Endothelial cell of umbilical vein (primary cell): ENCODE data around the gene MRPL21. TPM values are rescaled to one million over a fixed set of nuclear protein-coding genes. Genes with fewer than 3 reads are reported as not detected.

Experiments
- BruUV-seq: library from RNA; stranded (reverse); fragments of 400-500 nt; replicated peaks from 2 replicates; lab custom pipeline; 2021; lab: Mats Ljungman, UMichigan
- CTCF ChIA-PET: fragments of 300-600, 350-600 bp; sonication (Branson Sonifier 250); formaldehyde crosslinking; loops from one replicate; lab custom pipeline; 2021; ENCODE audit warnings: antibody characterized with exemption, inconsistent platforms; lab: Charles Lee
- POLR2A ChIA-PET: fragments of 300-600, 350-600 bp; sonication (Branson Sonifier 250); formaldehyde crosslinking; loops from one replicate; lab custom pipeline; 2021; ENCODE audit warnings: antibody characterized with exemption, inconsistent platforms; lab: Charles Lee
- DNase-seq: peaks from one replicate; pipeline ENCODE4 v3.0.0-alpha.2; 2011; ENCODE audit warnings: low read depth, low spot score
- FAIRE-seq: peaks from 2 replicates; lab custom pipeline; 2011; peaks lifted over from hg19 to GRCh38; lab: Jason Lieb, UNC
- H2AFZ ChIP-seq: 2 replicates; pipeline ENCODE4 v1.6.0; 2012; ENCODE audit warnings: low read depth, low read length, control low read depth, inconsistent platforms
- H3K27ac ChIP-seq: 2 replicates; pipeline ENCODE4 v1.5.1; 2011; ENCODE audit warnings: low read depth, mild to moderate bottlenecking, control low read depth, low read length, moderate library complexity; ENCODE audit not compliant: insufficient read depth
- H3K27me3 ChIP-seq, 2 experiments: 2 replicates each; pipeline versions ENCODE4 v1.6.0 to v1.6.1; 2011; ENCODE audit warnings: low read length in 2 of 2, mixed read lengths in 1 of 2; ENCODE audit not compliant: control insufficient read depth in 2 of 2, insufficient read depth in 2 of 2
- H3K36me3 ChIP-seq, 2 experiments: 2 replicates in 1 of 2; 3 replicates in 1 of 2; pipeline ENCODE4 v1.5.1; 2011; ENCODE audit warnings: low read length in 2 of 2, mild to moderate bottlenecking in 1 of 2, moderate library complexity in 1 of 2; ENCODE audit not compliant: control insufficient read depth in 2 of 2, insufficient read depth in 2 of 2; ENCODE audit errors: extremely low read depth in 1 of 2
- H3K4me1 ChIP-seq: 3 replicates; pipeline ENCODE4 v1.5.1; 2011; ENCODE audit warnings: mild to moderate bottlenecking, low read length; ENCODE audit not compliant: control insufficient read depth, insufficient read depth; ENCODE audit errors: extremely low read depth
- H3K4me2 ChIP-seq: 2 replicates; pipeline ENCODE4 v1.6.1; 2011; ENCODE audit warnings: low read length, control low read depth, mixed read lengths; ENCODE audit not compliant: insufficient read depth
- H3K4me3 ChIP-seq, 3 experiments: fragments of 200-600 bp in 1 of 3; sonication (generic), shearing (Covaris generic) in 1 of 3; replicated peaks in 1 of 3; 2 replicates each; pipeline ENCODE4 v1.5.1; 2011 to 2016; ENCODE audit warnings: control low read depth in 3 of 3, low read length in 3 of 3, mild to moderate bottlenecking in 2 of 3, inconsistent platforms in 1 of 3, low read depth in 1 of 3, moderate library complexity in 1 of 3; ENCODE audit not compliant: insufficient read depth in 1 of 3
- H3K79me2 ChIP-seq: 2 replicates; pipeline ENCODE4 v1.6.0; 2012; ENCODE audit warnings: low read length, inconsistent platforms; ENCODE audit not compliant: control insufficient read depth, insufficient read depth
- H3K9ac ChIP-seq: replicated peaks from 2 replicates; pipeline ENCODE3; 2011; ENCODE audit warnings: low read length, control low read depth; ENCODE audit not compliant: insufficient read depth; ENCODE audit errors: extremely low read depth
- H3K9me1 ChIP-seq: replicated peaks from 3 replicates; pipeline ENCODE4 v1.6.0; 2011; ENCODE audit warnings: mild to moderate bottlenecking, low read length; ENCODE audit not compliant: control insufficient read depth, insufficient read depth; ENCODE audit errors: extremely low read depth
- H3K9me3 ChIP-seq: replicated peaks from 2 replicates; pipeline ENCODE4 v1.5.1; 2012; ENCODE audit warnings: low read length, inconsistent platforms; ENCODE audit not compliant: control insufficient read depth, insufficient read depth
- H4K20me1 ChIP-seq: replicated peaks from 2 replicates; pipeline ENCODE3; 2011; ENCODE audit warnings: mild to moderate bottlenecking, low read length; ENCODE audit not compliant: control insufficient read depth, insufficient read depth; ENCODE audit errors: extremely low read depth
- CTCF ChIP-seq, 2 donors: IDR thresholded peaks; 1 replicate in 1 of 2; 2 replicates in 1 of 2; pipeline ENCODE4 v1.5.1; 2011; ENCODE audit warnings: low read length in 2 of 2, mild to moderate bottlenecking in 2 of 2, moderate library complexity in 2 of 2, control low read depth in 1 of 2, inconsistent platforms in 1 of 2, low read depth in 1 of 2; ENCODE audit not compliant: insufficient read depth in 1 of 2; ENCODE audit errors: extremely low read depth in 1 of 2
- EZH2 ChIP-seq: IDR thresholded peaks from 2 replicates; pipeline ENCODE4 v1.6.1; 2012; ENCODE audit warnings: borderline replicate concordance, low read depth, mild to moderate bottlenecking, moderate library complexity, low read length, inconsistent platforms; ENCODE audit not compliant: severe bottlenecking
- FOS ChIP-seq: IDR thresholded peaks from 2 replicates; pipeline ENCODE4 v1.6.1; 2011; ENCODE audit warnings: mild to moderate bottlenecking, low read length, moderate library complexity, borderline replicate concordance; ENCODE audit not compliant: insufficient read depth
- GATA2 ChIP-seq: IDR thresholded peaks from 2 replicates; pipeline ENCODE4 v1.7.0; 2011; ENCODE audit warnings: low read depth, mild to moderate bottlenecking, moderate library complexity, mixed read lengths, low read length; ENCODE audit not compliant: insufficient read length, insufficient read depth
- JUN ChIP-seq: IDR thresholded peaks from 2 replicates; pipeline ENCODE4 v1.6.1; 2011; ENCODE audit warnings: borderline replicate concordance, low read depth; ENCODE audit not compliant: insufficient read length, insufficient read depth
- MAX ChIP-seq: IDR thresholded peaks from 2 replicates; pipeline ENCODE4 v1.6.1; 2011; ENCODE audit not compliant: insufficient read depth, insufficient read length
- MYC ChIP-seq: IDR thresholded peaks from one replicate; pipeline ENCODE4 v1.6.1; 2011; ENCODE audit warnings: mild to moderate bottlenecking, low read depth, low read length
- POLR2A ChIP-seq: IDR thresholded peaks from 2 replicates; pipeline ENCODE4 v1.6.1; 2012; ENCODE audit warnings: low read depth, mild to moderate bottlenecking, control low read depth, low read length
- POLR2AphosphoS5 ChIP-seq: IDR thresholded peaks from 2 replicates; pipeline ENCODE4 v1.6.1; 2012; ENCODE audit warnings: low read depth, mild to moderate bottlenecking, control low read depth, low read length, moderate library complexity; ENCODE audit not compliant: insufficient read depth
- dilution Hi-C: fragments of 300-500 bp; cut with MboI; formaldehyde crosslinking; loops from one replicate; pipeline ENCODE4 v1.15.0; 2019; ENCODE audit warnings: low sequenced_read_pairs; ENCODE audit not compliant: extremely low pct_ligation_motif_present
- intact Hi-C: fragments of 100-400 bp; cut with micrococcal nuclease; formaldehyde crosslinking; loops from one replicate; pipeline ENCODE4 v1.10.0; 2022
- polyA plus RNA-seq, 4 experiments: library from polyadenylated mRNA; depleted of rRNA in 3 of 4; stranded (reverse) in 3 of 4; unstranded in 1 of 4; fragments of >200 nt; gene quantifications; 2 replicates each; pipeline versions ENCODE4 v1.2.1 to v1.2.3, GENCODE V29; 2011 to 2012; ENCODE audit warnings: missing spikeins in 1 of 4
- total RNA-seq: library from RNA; stranded (reverse); gene quantifications from 2 replicates; pipeline ENCODE4 v1.2.3, GENCODE V29; 2021

The MRPL21 gene
- total and polyA plus RNA-seq, 2 donors (not counting 3 experiments of a cell fraction or from before 2014, with no cell fraction given) = 52.2 to 65.5 TPM

GRCh38 chr11:68932933-68933577 lies 29.4 kb upstream of the MRPL21 start:
- no peak for TF ChIP-seq CTCF (IDR thresholded peaks at IDR 0.05; ENCODE audit: extremely low read depth in 1 of 2, insufficient read depth in 1 of 2, low read depth in 1 of 2, low read length in 2 of 2)
- no peak for TF ChIP-seq MAX
- TF ChIP-seq MYC = no peak
- TF ChIP-seq POLR2AphosphoS5 = no peak
- DNase-seq = no peak
- Histone ChIP-seq H3K4me3 (no peak overlapping the region), H3K79me2 (no peaks in the 10 kb centered on the region), H3K4me1 (no peaks in the 10 kb centered on the region), H3K27me3 (no peaks in the 10 kb centered on the region), H2AFZ (no peak overlapping the region), H3K9me3 (no peaks in the 10 kb centered on the region), H4K20me1 (no peaks in the 10 kb centered on the region), H3K9me1 (no peaks in the 10 kb centered on the region), H3K27ac (no peak overlapping the region), H3K36me3 (peaks cover 0 to 53% of the 10 kb centered on the region in 2 experiments), H3K4me2 (no peak overlapping the region), H3K9ac (no peak overlapping the region)
- dilution Hi-C loops = no loop called here
- CTCF ChIA-PET = interaction anchor here (0.7 kb wide), 1 partner anchor 50 kb away, joined by 3 read pairs; no protein-coding TSS in a partner anchor
- no peak for FAIRE-seq
- BruUV-seq = no TSS peak
- POLR2A ChIA-PET = no interaction called here
- intact Hi-C loops = no loop called here

- no peak for TF ChIP-seq POLR2A
- no peak for TF ChIP-seq CTCF (IDR thresholded peaks at IDR 0.05; ENCODE audit: extremely low read depth in 1 of 2, insufficient read depth in 1 of 2, low read depth in 1 of 2, low read length in 2 of 2)
- no peak for TF ChIP-seq POLR2AphosphoS5
- no peak for TF ChIP-seq MAX
- TF ChIP-seq MYC = no peak
- TF ChIP-seq JUN = no peak
- TF ChIP-seq FOS = no peak
- no peak for TF ChIP-seq GATA2
- TF ChIP-seq EZH2 = no peak
- Histone ChIP-seq H3K79me2 (no peaks in the 10 kb centered on the region), H3K4me3 (no peak overlapping the region), H3K4me2 (no peak overlapping the region), H3K9me1 (no peaks in the 10 kb centered on the region), H3K4me1 (no peaks in the 10 kb centered on the region), H2AFZ (no peak overlapping the region), H4K20me1 (no peaks in the 10 kb centered on the region), H3K36me3 (peaks cover 5 to 54% of the 10 kb centered on the region in 2 experiments), H3K27me3 (no peaks in the 10 kb centered on the region), H3K9ac (no peak overlapping the region), H3K9me3 (no peaks in the 10 kb centered on the region), H3K27ac (no peak overlapping the region)
- dilution Hi-C loops = no loop called here
- ChIA-PET POLR2A (no interaction called here), CTCF (no interaction called here)
- no peak for FAIRE-seq
- intact Hi-C loops = no loop called here
- DNase-seq = no peak
- BruUV-seq = no TSS peak
Observed at GRCh38 chr11:68932358-68932757, 28.7 kb upstream of the MRPL21 start.
